Muscle of back (tissue), 13 donors: ENCODE data around the gene RHBDL3. TPM values are rescaled to one million over a fixed set of nuclear protein-coding genes. Genes with fewer than 3 reads are reported as not detected.
"Not testable (repeated sequence)": the region's sequence is repeated elsewhere in the genome, so short reads cannot be mapped to it uniquely, and the experiment has no call there.

Experiments used
- DNase-seq, 3 donors: peaks; one replicate each; pipeline versions ENCODE4 v3.0.0 to v3.0.0-alpha.2; 2013
- long read RNA-seq, 9 donors: transcript quantifications; one replicate each; lab custom pipeline, GENCODE V29; 2026
- polyA plus RNA-seq, 10 donors: library from polyadenylated mRNA; unstranded; fragments of 120-200 nt; gene quantifications; one replicate each; pipeline ENCODE4 v1.2.1, GENCODE V29; 2013; ENCODE audit not compliant: insufficient read length in 10 of 10

Gene RHBDL3
- 1 to 10 TPM; 1.1 to 3.2 (median 1.3) TPM for polyA plus RNA-seq
- long read RNA-seq, donor 1: 0 reads
- long read RNA-seq, donor 2: 0 reads
- long read RNA-seq, donor 3: 0 reads
- long read RNA-seq, donor 4, partial matches to known transcripts: 0 of 6 reads
- long read RNA-seq, donor 4, other reads (novel, unspliced or antisense): 6 of 6 reads
- long read RNA-seq, donor 5: 0 reads
- long read RNA-seq, donor 6, partial matches to known transcripts: 0 of 1 reads
- long read RNA-seq, donor 6, other reads (novel, unspliced or antisense): 0 of 1 reads
- long read RNA-seq, donor 7, partial matches to known transcripts: 11 of 11 reads
- long read RNA-seq, donor 7, other reads (novel, unspliced or antisense): 0 of 11 reads
- long read RNA-seq, donor 8: 0 reads
- long read RNA-seq, donor 9: 0 reads

GRCh38 chr17:32265192-32265923 lies at the start of gene RHBDL3:
Gene RHBDL3, plus strand, starts transcription at chr17:32265832. Its CDS starts 358 bp downstream, at chr17:32266190.
- peak in 1 of 3 donors; percentile 59 for DNase-seq

GRCh38 chr17:32222621-32223020 lies 43.0 kb upstream of the RHBDL3 start:
- DNase-seq: no peak

- no peak for DNase-seq
Observed at GRCh38 chr17:32223703-32224102, 41.9 kb upstream of the RHBDL3 start.

- no peak for DNase-seq
Observed at GRCh38 chr17:32226886-32227285, 38.7 kb upstream of the RHBDL3 start.

GRCh38 chr17:32227910-32228309 lies 37.7 kb upstream of the RHBDL3 start:
- no peak for DNase-seq

- DNase-seq: no peak
Observed at GRCh38 chr17:32235588-32235987, 30.0 kb upstream of the RHBDL3 start.

- DNase-seq: no peak
Observed at GRCh38 chr17:32239456-32239855, 26.2 kb upstream of the RHBDL3 start.

GRCh38 chr17:32240750-32241149 lies 24.9 kb upstream of the RHBDL3 start:
- no peak for DNase-seq

GRCh38 chr17:32241640-32242039 lies 24.0 kb upstream of the RHBDL3 start:
- DNase-seq: no peak

- DNase-seq: no peak
Observed at GRCh38 chr17:32249475-32249874, 16.2 kb upstream of the RHBDL3 start.

GRCh38 chr17:32253117-32253611 lies 12.5 kb upstream of the RHBDL3 start:
- peak; percentile 59 to 82 (median 74) for DNase-seq

GRCh38 chr17:32256012-32256700 lies 9.5 kb upstream of the RHBDL3 start:
- no peak for DNase-seq

GRCh38 chr17:32256701-32257019 lies 9.0 kb upstream of the RHBDL3 start:
- no peak for DNase-seq

GRCh38 chr17:32258383-32259140 lies 7.1 kb upstream of the RHBDL3 start:
- DNase-seq: no peak

- DNase-seq: no peak
Observed at GRCh38 chr17:32259586-32259985, 6.0 kb upstream of the RHBDL3 start.

- no peak for DNase-seq
Observed at GRCh38 chr17:32261417-32261736, 4.3 kb upstream of the RHBDL3 start.

- no peak for DNase-seq
Observed at GRCh38 chr17:32261936-32262510, 3.6 kb upstream of the RHBDL3 start.

- DNase-seq: not testable (repeated sequence)
Observed at GRCh38 chr17:32263515-32263914, 2.1 kb upstream of the RHBDL3 start.

- peak in 1 of 3 donors; percentile 35 for DNase-seq
Observed at GRCh38 chr17:32264140-32264799, 1.4 kb upstream of the RHBDL3 start.

- peak in 1 of 3 donors; percentile 30 for DNase-seq
Observed at GRCh38 chr17:32264823-32265191, 825 bp upstream of the RHBDL3 start.

- DNase-seq: no peak
Observed at GRCh38 chr17:32266051-32266388, 388 bp downstream of the RHBDL3 start.
